HG03442 (cell line): ENCODE measurements around the gene PPM1H.

ENCODE experiments used
- ATAC-seq: cut with Tn5 transposase; IDR thresholded peaks from one replicate; pipeline ENCODE4 v1.9.1; 2021; ENCODE audit warnings: mild to moderate bottlenecking, moderate library complexity; ENCODE audit not compliant: unreplicated experiment

The PPM1H gene

GRCh38 chr12:62774794-62775193 lies 160.2 kb downstream of the PPM1H start:
- ATAC-seq, result peak; percentile 47

- no peak for ATAC-seq
Observed at GRCh38 chr12:62772416-62772955, 162.5 kb downstream of the PPM1H start.

- ATAC-seq, result no peak
Observed at GRCh38 chr12:62771828-62772227, 163.1 kb downstream of the PPM1H start.

- ATAC-seq, result no peak
Observed at GRCh38 chr12:62770381-62770780, 164.6 kb downstream of the PPM1H start.

- no peak for ATAC-seq
Observed at GRCh38 chr12:62769076-62769619, 165.8 kb downstream of the PPM1H start.

GRCh38 chr12:62767946-62768345 lies 167.0 kb downstream of the PPM1H start:
- no peak for ATAC-seq

- no peak for ATAC-seq
Observed at GRCh38 chr12:62767496-62767895, 167.5 kb downstream of the PPM1H start.

GRCh38 chr12:62766496-62766895 lies 168.5 kb downstream of the PPM1H start:
- no peak for ATAC-seq

- no peak for ATAC-seq
Observed at GRCh38 chr12:62763861-62764645, 170.9 kb downstream of the PPM1H start.

GRCh38 chr12:62763312-62763711 lies 171.6 kb downstream of the PPM1H start:
- ATAC-seq, result no peak

- no peak for ATAC-seq
Observed at GRCh38 chr12:62762645-62763044, 172.3 kb downstream of the PPM1H start.

GRCh38 chr12:62761658-62762057 lies 173.3 kb downstream of the PPM1H start:
- no peak for ATAC-seq

- peak; percentile 75 for ATAC-seq
Observed at GRCh38 chr12:62760779-62761178, 174.2 kb downstream of the PPM1H start.

- peak; percentile 2 for ATAC-seq
Observed at GRCh38 chr12:62760341-62760740, 174.6 kb downstream of the PPM1H start.

GRCh38 chr12:62758216-62758615 lies 176.7 kb downstream of the PPM1H start:
- no peak for ATAC-seq

GRCh38 chr12:62757048-62757447 lies 177.9 kb downstream of the PPM1H start:
- no peak for ATAC-seq

GRCh38 chr12:62754706-62755105 lies 180.2 kb downstream of the PPM1H start:
- no peak for ATAC-seq

- no peak for ATAC-seq
Observed at GRCh38 chr12:62751810-62752155, 183.2 kb downstream of the PPM1H start.

- no peak for ATAC-seq
Observed at GRCh38 chr12:62750941-62751809, 183.8 kb downstream of the PPM1H start.

GRCh38 chr12:62749586-62749985 lies 185.4 kb downstream of the PPM1H start:
- ATAC-seq, result no peak

- no peak for ATAC-seq
Observed at GRCh38 chr12:62748941-62749468, 185.9 kb downstream of the PPM1H start.
